Stimulated activated CD4-positive, alpha-beta T cell treated with anti-CD3 and anti-CD28 coated beads, Interleukin-2, amount 100 ng/mL, for 48 hours (primary cell): ENCODE results near the gene AIF1L.

Experiments used
- DNase-seq, 2 donors: peaks; one replicate each; pipeline ENCODE4 v3.0.0-alpha.2; 2020

AIF1L gene

DNA sequence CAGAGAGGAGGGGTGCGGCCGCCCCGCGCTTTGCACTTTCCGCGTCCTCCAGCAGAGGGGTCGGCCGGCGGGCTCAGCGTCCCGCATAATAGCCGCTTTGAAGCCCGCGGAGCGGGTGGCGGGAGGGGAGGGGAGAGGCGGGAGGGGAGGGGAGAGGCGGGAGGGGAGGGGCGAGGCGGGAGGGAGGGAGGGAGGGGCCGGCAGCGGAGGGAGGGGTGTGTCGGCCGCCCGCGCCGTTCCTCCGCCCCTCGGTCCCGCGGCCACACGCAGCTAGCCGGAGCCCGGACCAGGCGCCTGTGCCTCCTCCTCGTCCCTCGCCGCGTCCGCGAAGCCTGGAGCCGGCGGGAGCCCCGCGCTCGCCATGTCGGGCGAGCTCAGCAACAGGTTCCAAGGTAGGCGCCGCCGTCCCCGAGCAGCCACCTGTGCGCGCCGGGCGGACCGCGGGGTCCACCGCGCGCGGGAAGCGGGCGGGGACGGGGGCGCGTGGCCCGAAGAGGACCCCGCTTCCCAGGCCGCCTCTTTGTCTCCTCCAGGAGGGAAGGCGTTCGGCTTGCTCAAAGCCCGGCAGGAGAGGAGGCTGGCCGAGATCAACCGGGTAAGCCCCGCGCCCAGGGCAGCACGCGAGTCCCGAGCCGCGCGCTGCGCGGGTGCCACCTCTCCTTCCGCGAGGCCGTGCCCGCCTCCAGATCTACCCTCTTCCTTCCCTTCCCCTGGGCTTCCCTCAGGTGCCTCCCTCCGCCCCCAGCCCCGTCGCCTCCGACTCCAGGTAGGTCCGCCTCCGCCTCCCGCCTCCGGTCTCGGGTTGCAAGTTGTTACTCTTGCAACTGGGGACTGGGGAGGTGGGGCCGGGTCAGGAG is at the start of gene AIF1L:
TSS of gene AIF1L (plus strand) at position 263 of the 857 bp plus-strand sequence. CDS start at position 362, 99 bp downstream.
- peak in 1 of 2 donors; percentile 29 for DNase-seq

DNA sequence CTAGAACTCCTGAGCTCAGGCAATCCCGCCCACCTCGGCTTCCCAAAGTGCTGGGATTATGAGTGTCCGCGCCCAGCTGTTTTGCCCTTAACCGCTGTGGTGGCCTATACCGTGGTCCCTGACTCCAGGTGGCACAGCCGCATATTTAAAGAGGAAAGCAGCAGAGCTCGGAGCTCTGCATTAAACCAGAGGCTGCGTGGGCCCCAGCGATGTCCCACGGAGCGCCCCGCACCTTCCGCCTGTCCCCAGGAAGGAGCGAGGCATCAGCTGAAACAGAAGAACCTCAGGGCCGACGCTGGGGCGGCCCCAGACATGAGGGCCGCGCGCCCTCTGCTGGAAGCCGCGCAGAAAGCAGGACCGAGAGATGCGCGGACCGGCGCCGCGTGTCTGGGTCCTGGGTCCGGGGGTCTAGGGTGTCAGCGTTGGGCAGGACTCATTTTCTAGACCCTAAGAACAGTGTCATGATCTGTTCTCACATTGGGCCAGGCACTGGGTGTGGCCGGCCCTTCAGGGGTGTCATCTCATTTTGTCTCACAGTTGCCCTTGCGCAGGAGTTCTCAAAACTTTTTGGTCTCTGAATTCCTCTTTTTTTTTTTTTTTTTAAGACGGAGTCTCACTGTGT is 49.6 kb upstream of the AIF1L start:
- peak; percentile 75 to 79 for DNase-seq

DNA sequence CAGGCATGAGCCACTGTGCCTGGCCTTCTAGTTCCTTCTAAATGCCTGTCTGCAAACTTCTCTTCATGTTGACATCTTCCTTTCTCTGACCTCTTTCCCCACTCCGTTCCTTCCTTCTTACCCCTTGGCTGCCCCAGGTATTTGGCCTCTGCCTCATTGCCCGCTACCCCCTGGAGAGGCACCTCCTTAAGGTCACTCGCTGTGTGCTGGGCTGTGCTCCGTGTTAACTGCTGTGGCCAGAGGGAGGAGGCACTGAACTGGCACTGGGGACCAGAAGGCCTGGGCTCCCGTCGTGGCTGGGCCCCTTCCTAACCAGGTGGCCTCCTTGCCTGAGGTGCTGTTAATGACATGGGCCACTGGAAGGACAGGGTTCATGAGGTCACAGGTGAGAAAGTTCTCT is 48.0 kb upstream of the AIF1L start:
- DNase-seq: no peak

DNA sequence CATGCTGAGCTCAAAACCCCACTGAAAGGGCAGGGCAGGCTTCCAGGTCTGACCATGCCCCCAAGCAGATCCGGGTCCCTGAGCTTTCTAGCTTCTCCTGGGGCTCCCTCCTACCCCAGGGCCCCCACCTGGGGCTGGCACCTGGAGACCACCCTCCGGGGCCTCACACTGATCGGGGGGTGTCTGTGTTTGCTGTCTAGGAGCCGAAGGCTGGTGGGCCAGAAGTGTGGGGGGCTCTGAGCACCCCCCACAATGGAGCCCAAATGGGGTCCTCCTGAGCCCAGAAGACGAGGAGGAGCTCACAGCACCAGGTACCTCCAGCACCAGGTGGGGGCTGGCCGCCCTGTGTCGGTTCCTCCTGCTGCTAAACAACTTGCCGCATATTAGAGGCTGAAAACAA is 47.5 kb upstream of the AIF1L start:
- no peak for DNase-seq

DNA sequence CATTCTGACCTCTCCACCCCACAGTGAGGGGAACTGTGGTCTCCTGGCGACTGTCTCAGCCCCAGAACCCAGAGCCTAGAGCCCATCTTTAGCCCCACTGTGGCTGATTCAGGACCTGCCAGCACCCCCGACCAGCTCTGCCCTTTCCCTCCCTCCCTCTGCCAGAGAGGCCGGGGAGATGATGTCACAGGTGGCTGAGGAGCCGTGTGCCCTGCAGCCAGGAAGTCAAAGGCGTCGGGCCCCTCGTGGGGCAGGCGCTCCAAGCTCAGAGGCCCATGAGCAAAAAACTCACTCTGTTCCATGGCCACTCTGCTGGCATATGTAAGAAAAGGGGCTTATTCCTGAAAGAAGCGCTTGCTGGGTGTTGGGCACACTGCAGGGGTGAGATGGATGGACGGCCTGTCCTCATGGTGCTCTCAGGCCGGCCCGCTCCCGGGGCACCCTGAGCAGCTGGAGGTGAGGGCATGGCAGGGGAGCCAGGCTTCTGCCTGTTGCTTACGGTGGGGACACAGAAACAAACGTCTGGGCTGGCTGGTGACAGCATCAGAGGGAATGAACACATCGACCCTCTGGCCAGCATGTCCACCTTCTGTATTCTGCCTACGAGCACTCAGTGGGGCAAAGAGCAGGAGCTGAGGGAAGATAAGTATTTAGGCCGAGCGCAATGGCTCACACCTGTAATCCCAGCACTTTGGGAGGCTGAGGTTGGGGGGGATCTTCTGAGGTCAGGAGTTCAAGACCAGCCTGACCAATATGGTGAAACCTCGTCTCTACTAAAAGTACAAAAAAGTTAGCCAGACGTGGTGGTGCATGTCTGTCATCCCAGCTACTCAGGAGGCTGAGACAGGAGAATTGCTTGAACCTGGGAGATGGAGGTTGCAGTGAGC is 46.3 kb upstream of the AIF1L start:
- DNase-seq: no peak

DNA sequence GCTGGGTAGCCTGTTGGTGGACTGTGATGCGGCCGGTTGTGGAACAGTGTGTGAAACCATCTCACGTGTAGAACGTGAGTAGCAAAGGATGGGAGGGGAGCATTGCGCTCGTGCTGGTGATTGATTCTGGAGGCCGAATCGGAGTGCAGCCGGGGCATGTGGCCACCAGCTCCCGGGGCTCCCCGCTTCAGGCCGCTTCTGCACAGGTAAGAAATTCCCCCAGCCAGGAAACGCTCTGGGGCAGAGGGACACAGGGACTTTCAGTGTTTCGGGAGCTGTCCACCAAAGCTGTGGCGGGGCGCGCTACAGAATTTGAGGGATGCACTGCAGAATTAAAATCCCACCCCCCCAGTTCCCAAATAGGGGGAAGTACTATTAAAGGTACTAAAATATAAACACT is 45.5 kb upstream of the AIF1L start:
- no peak for DNase-seq

DNA sequence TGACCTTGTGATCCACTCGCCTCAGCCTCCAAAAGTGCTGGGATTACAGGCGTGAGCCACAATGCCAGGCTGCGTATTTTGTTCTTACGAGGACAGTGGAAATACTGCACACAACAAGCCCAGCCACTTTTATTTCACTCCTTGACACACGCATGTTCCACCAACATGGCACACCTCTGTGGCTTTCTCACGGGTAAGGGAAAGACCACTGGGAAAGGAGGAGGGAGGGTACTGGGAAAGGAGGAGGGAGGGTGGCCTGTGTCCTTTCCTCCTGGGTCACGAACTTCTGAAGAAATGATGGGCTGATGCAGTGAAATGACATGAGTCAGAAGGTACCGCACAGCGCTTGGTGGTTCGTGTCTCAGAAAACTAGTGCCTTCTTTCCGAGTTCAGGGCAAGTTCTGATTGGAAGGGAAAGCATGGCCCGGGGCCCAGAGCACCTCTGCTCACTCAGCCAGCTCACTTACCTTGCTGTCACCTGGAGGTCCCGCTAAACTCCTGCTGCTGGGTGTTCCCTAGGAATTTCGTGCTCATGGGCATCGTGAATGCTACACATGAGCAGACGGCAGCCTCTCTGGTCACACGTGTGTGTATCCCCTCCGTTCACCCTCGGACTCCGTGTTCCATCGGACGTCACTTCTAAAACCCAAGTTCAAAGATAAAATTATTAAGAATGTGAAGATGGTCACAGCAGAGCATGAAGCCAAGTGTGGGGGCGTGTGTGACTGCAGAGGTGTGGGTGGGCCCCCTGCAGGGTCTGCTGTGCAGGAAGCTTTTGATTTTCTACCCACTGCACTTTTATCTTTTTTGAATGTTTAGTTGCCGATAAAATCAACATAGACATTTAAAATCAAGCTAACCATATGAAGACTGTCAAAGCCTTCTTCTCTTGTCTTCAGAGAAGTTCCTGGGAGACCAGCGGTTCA is 44.5 kb upstream of the AIF1L start:
- no peak for DNase-seq

DNA sequence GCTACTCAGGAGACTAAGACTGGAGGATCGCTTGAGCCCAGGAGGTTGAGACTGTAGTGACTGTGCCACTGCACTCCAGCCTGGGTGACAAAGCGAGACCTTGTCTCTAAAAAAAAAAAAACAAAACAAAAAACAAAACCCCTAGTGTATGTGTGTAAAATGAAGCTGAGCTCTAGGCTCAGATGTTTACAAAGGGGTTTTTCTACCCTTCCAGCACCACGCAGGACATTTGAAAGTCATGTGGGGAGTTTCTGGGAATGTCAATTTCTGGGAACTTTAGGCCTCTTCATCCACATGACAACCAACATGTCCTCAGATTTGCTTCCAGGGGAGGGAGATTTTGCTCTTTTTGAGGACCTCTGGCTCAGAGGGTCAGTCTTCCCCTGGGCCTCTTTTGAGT is 42.4 kb upstream of the AIF1L start:
- DNase-seq: no peak

DNA sequence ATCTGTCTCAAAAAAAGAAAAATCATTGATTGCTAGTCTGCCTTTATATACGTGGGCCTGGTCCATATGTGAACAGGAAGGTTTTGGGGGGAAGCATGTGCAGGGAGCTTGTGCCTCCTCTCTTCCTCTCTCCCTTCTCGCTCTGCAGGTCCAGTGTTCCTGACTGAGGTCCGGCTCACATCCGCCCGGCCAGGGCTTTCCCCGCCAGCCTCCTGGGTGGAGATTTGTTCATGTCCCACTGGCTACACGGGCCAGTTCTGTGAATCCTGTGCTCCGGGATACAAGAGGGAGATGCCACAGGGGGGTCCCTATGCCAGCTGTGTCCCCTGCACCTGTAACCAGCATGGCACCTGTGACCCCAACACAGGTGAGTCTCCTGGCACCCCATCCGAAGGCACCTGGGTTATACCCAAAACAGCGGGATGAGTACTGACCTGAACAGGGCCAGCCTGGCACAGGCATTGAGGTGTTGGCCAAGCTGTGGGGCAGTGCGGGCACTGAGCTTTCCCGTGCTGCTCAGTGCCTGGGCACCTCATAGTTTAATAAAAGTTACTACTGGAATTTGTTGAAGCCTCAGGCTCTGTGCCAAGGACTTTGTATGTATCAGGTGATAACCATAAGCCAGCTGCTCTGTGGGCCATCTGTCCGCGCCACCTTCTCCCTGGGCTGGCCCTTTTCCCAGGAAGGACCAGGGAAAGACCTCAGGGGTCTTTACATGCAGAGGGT is 39.4 kb upstream of the AIF1L start:
- no peak for DNase-seq

DNA sequence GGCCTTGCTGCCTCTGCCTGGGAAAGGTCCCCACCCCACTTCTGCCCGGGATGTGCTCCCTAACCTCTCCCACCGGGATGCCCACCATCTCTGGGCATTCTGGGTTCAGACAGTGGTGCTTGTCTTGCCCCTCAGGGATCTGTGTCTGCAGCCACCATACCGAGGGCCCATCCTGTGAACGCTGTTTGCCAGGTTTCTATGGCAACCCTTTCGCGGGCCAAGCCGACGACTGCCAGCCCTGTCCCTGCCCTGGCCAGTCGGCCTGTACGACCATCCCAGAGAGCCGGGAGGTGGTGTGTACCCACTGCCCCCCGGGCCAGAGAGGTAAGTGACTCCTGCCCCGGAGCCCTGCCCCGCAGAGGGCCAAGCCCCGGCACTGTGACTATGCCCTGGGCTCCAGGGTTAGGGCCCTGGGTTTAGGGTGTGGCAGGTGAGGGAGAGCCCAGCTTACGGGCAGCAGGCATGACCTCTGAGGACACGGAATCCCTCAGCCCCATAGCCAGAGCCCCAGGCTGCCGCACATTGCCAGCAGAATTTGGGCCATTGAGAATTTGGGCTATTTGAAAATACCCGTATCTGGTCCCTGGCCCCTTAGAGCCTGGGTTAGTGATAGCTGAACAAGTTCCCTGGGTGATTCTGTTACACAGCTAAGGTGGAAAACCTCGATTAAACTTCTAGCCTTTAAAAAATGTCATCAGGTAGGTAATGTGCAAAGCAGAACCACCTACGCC is 35.3 kb upstream of the AIF1L start:
- no peak for DNase-seq

DNA sequence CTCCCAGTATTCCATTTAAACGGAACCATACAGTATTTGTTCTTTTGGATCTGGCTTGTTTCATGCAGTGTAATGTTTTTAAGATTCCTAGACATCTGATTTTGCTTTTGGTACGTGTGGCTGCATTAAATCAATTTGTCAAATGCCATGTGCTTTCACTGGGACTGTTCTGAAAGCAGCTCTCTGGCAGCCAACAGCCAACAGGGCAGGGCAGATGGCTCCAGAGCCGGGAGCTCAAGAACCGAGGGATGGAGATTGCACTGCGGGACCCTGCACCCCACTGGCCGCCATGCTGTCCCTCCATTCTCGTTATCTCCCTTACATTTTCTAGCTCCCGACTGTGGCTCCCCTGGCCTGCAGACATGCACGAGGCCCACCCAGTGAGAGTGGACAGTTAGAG is 33.4 kb upstream of the AIF1L start:
- DNase-seq: no peak

DNA sequence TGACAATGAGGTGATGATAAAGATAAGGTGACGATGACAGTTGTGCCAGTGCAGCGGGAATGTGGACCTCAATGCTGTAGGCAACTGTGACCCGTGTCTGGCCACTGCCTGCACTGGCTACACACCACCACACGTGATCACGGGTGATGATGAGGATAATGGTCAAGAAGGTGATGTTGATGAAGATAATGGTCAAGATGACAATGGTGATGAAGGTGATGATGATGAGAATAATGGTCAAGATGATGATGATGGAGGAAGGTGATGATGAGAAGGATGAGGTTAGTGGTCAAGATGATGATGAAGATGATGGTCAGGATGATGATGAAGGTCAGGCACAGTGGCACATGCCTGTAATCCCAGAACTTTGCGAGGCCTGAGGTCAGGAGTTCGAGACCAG is 30.7 kb upstream of the AIF1L start:
- no peak for DNase-seq

DNA sequence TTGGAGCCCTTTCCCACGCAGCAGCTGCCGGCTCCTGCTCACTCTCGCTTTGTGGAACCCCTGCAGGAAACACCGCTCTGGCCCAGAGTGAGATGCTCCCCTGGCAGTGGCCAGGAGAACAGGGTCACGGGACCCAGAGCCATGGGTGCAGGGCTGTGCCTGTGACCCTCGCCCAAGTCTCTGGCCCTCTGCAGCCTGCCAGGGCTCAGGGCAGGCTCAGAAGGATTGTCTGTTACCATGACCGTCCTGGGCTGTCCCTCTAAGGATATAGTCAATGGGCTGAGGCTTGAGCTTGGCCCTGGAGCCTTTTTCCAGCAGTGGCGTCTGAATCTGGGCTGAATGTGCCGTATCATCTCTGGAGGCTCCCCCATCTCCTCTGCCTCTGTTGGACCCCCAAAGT is 28.7 kb upstream of the AIF1L start:
- no peak for DNase-seq

DNA sequence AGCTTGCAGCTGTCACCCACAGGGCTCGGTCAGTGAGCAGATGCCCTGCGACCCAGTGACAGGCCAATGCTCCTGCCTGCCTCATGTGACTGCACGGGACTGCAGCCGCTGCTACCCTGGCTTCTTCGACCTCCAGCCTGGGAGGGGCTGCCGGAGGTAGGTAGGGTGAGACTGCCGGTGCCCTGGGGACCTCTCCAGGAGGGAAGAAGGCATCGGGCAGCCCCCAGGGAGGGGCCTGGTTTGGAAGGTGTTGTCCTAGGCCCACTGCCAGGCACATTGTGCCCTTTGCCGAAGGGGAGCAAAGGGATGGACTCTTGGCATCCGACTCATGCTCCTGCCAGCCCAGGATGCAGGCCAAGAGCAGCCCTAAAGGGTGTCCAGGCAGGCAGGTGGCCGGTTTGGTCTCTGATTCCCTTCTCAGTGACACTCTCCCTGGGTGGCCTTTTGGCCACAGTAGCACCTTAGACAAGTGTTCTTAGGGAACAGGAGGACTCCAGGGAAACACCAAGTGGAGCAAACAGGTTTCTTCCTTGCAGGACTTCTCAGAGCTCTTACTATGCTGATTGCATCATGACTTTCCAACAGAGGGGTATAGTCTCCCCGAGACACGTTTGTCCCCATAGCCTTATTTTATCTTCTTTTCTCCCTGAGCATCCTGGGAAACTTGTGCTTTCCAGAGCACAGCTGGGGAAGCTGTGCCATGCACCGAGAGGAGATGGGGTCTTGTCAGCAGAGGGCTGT is 28.1 kb upstream of the AIF1L start:
- no peak for DNase-seq

DNA sequence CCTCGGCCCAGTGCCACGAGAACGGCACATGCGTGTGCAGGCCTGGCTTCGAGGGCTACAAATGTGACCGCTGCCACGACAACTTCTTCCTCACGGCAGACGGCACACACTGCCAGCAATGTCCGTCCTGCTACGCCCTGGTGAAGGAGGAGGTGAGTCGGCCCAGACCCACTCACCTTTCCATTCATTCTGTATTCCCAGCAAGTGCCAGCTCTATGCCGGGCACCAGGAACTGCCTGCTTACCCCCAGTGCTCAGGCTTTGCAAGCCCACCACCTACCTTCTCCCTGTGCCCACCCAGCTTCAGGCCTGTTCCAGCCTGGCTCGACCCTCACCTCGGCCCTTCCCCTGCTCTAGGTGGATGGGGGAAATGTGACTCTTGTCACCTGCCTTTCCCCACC is 26.6 kb upstream of the AIF1L start:
- DNase-seq: no peak

DNA sequence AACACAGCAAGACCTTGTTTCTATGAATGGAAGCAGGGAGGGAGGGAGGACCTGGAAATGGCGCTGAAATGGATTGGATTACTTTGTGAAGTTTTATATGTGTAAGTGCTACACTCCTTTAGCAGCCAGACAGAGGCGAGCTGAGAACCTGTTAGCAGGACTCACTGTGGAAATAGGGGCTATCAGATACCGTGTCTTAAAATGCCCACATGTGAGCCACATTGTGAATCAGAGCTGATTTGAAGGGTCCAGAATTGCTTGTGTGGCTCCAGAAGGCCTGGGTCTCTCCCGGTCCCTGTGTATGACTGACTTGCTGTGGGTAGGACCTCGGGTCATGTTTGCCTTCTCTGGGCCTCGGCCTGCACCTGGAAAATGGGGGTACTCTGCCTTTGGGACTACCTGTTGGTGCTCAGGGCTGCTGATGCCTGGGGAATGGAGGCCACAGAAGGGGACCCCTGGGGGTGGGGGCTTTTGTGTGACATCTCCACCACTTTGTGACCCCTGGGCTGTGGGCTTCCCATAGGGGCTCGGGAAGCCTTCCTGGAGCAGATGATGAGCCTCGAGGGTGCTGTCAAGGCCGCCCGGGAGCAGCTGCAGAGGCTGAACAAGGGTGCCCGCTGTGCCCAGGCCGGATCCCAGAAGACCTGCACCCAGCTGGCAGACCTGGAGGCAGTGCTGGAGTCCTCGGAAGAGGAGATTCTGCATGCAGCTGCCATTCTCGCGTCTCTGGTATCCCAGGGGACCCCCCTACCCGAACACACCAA is 24.0 kb upstream of the AIF1L start:
- no peak for DNase-seq

DNA sequence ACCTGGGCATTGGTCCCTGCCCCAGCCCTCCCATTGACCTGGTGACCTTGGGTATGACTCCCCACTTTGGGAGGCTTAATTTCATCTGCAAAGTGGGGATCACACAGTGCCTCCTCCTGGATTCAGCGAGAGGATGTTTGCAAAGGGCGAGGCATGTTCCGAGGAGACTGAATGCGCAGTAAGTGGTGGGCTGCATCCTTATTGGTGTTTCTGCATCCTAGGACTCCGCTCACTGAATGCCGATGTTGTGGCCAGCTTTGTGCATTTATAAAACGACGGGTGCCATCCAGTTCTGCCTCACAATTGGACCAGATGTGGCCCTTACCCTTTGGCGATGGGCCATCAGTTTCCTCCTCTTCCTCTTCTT is 23.5 kb upstream of the AIF1L start:
- DNase-seq: no peak

DNA sequence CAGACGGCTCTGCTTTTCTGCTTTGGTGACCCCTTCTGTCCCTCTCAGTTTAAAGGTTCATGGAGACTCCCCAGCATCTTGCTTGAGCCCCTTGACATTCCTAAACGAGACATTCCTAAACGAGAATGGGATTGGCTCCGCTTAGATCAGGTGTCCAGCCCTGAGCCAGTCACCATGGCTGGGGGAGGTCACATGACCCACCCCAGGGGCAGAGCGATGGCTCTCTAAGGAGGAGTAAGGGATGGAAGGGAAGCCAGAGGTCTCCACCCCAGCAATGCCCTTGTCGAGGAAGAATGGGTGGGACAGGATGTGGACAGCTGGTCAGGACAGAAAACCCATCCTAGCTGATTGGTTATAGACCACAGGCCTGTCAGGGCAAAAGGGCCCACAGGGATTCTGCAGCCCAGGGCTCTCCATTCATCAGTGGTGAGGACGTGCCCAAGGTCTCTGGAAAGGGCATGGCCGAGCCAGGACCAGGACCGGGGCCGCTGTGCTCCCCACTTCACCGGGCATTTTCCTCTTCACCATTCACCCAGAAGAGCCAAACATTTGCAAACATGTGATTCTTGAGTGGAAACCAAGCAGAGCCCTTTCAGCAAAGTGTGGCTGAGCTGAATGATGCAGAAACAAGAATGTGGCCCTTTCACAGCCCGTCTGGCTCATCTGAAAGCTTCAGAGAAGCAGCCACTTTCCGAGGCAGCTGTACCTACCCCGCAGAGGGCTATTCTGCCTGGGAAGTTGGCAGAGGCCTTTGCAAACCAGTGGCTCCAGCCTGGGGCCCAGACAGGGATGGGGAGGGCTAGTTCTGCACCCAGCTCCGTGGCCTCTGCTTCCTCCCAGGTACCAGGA is 19.8 kb upstream of the AIF1L start:
- no peak for DNase-seq
